NCI-H146 treated with DMSO at 0.1 percent for 48 hours (cell line): ENCODE data around the gene ALPK1.
"Not testable (repeated sequence)": the region's sequence is repeated elsewhere in the genome, so short reads cannot be mapped to it uniquely, and the experiment has no call there.

Experiments used
- DNase-seq: peaks from one replicate; lab custom pipeline; 2025; ENCODE audit not compliant: unreplicated experiment; lab: John Stamatoyannopoulos, UW

ALPK1 gene

GRCh38 chr4:112377594-112378242 is 80.5 kb downstream of the ALPK1 start:
- no peak for DNase-seq

- DNase-seq = no peak
These were observed 81.1 kb downstream of the ALPK1 start for GRCh38 chr4:112378243-112378620.

GRCh38 chr4:112378858-112379257 is 81.7 kb downstream of the ALPK1 start:
- DNase-seq = no peak

GRCh38 chr4:112379306-112379705 is 82.1 kb downstream of the ALPK1 start:
- DNase-seq = no peak

- DNase-seq = no peak
These were observed 85.0 kb downstream of the ALPK1 start for GRCh38 chr4:112381996-112382692.

GRCh38 chr4:112386071-112386470 is 88.9 kb downstream of the ALPK1 start:
- no peak for DNase-seq

- no peak for DNase-seq
These were observed 104.9 kb downstream of the ALPK1 start for GRCh38 chr4:112402098-112402497.

GRCh38 chr4:112403101-112403945 is 106.2 kb downstream of the ALPK1 start:
- DNase-seq = no peak

- DNase-seq = no peak
These were observed 113.2 kb downstream of the ALPK1 start for GRCh38 chr4:112410364-112410763.

GRCh38 chr4:112410804-112411203 is 113.6 kb downstream of the ALPK1 start:
- DNase-seq = no peak

GRCh38 chr4:112411781-112412550 is 114.8 kb downstream of the ALPK1 start:
- no peak for DNase-seq

GRCh38 chr4:112416464-112416863 is 119.3 kb downstream of the ALPK1 start:
- DNase-seq = no peak

- no peak for DNase-seq
These were observed 120.9 kb downstream of the ALPK1 start for GRCh38 chr4:112418092-112418491.

- DNase-seq = no peak
These were observed 124.7 kb downstream of the ALPK1 start for GRCh38 chr4:112421911-112422310.

GRCh38 chr4:112422644-112423043 is 125.5 kb downstream of the ALPK1 start:
- no peak for DNase-seq

GRCh38 chr4:112423591-112423990 is 126.4 kb downstream of the ALPK1 start:
- no peak for DNase-seq

GRCh38 chr4:112425823-112426222 is 128.7 kb downstream of the ALPK1 start:
- no peak for DNase-seq

- no peak for DNase-seq
These were observed 129.2 kb downstream of the ALPK1 start for GRCh38 chr4:112426416-112426815.

- DNase-seq = no peak
These were observed 134.0 kb downstream of the ALPK1 start for GRCh38 chr4:112431158-112431557.

- no peak for DNase-seq
These were observed 139.8 kb downstream of the ALPK1 start for GRCh38 chr4:112436987-112437386.

- DNase-seq = not testable (repeated sequence)
These were observed 145.1 kb downstream of the ALPK1 start for GRCh38 chr4:112442226-112442625.
